MM.1S (cell line): ENCODE results near the gene SLC8A1.

Source experiments
- DNase-seq: peaks from one replicate; pipeline ENCODE4 v3.0.0-alpha.2; 2015
- H2AFZ ChIP-seq: fragments of 300-600 bp; sonication (generic); 2 replicates; pipeline ENCODE4 v1.6.0; 2016; ENCODE audit warnings: antibody characterized with exemption, low read length
- H3F3A ChIP-seq: fragments of 300-600 bp; sonication (generic); 2 replicates; pipeline ENCODE4 v1.6.1; 2016; ENCODE audit warnings: mild to moderate bottlenecking, antibody characterized with exemption, low read length, moderate library complexity, mixed read lengths; ENCODE audit not compliant: insufficient read depth
- H3K27ac ChIP-seq: fragments of 300-600 bp; sonication (generic); 2 replicates; pipeline ENCODE4 v1.5.1; 2016; ENCODE audit warnings: mild to moderate bottlenecking, low read length
- H3K27me3 ChIP-seq: fragments of 300-600 bp; sonication (generic); replicated peaks from 2 replicates; pipeline ENCODE4 v1.6.0; 2016; ENCODE audit warnings: low read length; ENCODE audit not compliant: insufficient read depth
- H3K36me3 ChIP-seq: fragments of 300-600 bp; sonication (generic); replicated peaks from 2 replicates; pipeline ENCODE4 v1.6.1; 2016; ENCODE audit warnings: mild to moderate bottlenecking, low read length, mixed read lengths; ENCODE audit not compliant: insufficient read depth
- H3K4me1 ChIP-seq: fragments of 300-600 bp; sonication (generic); 2 replicates; pipeline ENCODE4 v1.6.1; 2016; ENCODE audit warnings: low read length, mixed read lengths
- H3K4me2 ChIP-seq: fragments of 300-600 bp; sonication (generic); 2 replicates; pipeline ENCODE4 v1.6.0; 2016; ENCODE audit warnings: low read depth, low read length
- H3K4me3 ChIP-seq: fragments of 300-600 bp; sonication (generic); 2 replicates; pipeline ENCODE4 v1.5.1; 2016; ENCODE audit warnings: low read length, mixed read lengths
- H3K79me2 ChIP-seq: fragments of 300-600 bp; sonication (generic); 2 replicates; pipeline ENCODE4 v1.6.1; 2016; ENCODE audit warnings: mixed run types, low read length, mixed read lengths
- H3K9ac ChIP-seq: fragments of 300-600 bp; sonication (generic); 2 replicates; pipeline ENCODE4 v1.6.1; 2016; ENCODE audit warnings: low read length, mixed read lengths
- H3K9me2 ChIP-seq: fragments of 300-600 bp; sonication (generic); replicated peaks from 2 replicates; pipeline ENCODE4 v1.6.1; 2016; ENCODE audit warnings: mild to moderate bottlenecking, low read length, mixed read lengths; ENCODE audit not compliant: insufficient read depth
- H3K9me3 ChIP-seq: fragments of 300-600 bp; sonication (generic); replicated peaks from 2 replicates; pipeline ENCODE4 v1.6.1; 2016; ENCODE audit warnings: mild to moderate bottlenecking, low read length, mixed read lengths; ENCODE audit not compliant: insufficient read depth
- H4K20me1 ChIP-seq: fragments of 300-600 bp; sonication (generic); 2 replicates; pipeline ENCODE4 v1.6.1; 2016; ENCODE audit warnings: mild to moderate bottlenecking, low read length, moderate library complexity, mixed read lengths; ENCODE audit not compliant: insufficient read depth
- CTCF ChIP-seq: fragments of 300-600 bp; sonication (generic); IDR thresholded peaks from 2 replicates; pipeline ENCODE4 v1.5.1; 2016; ENCODE audit warnings: antibody characterized with exemption, low read length, mixed read lengths
- EZH2 ChIP-seq: fragments of 300-600 bp; sonication (generic); optimal IDR thresholded peaks from 2 replicates; pipeline ENCODE3; 2017; ENCODE audit warnings: low read depth, mild to moderate bottlenecking, antibody characterized with exemption, low read length, mixed read lengths
- EZH2phosphoT487 ChIP-seq: fragments of 300-600 bp; sonication (generic); IDR thresholded peaks from 2 replicates; pipeline ENCODE4 v1.6.1; 2018; ENCODE audit warnings: antibody characterized with exemption, low read length

SLC8A1 gene

GRCh38 chr2:40181855-40182254 is 270.0 kb downstream of the SLC8A1 start:
- no peaks in the 10 kb centered on the region for H3K36me3 ChIP-seq
- no peaks in the 10 kb centered on the region for H3K9me3 ChIP-seq
- H3K79me2 ChIP-seq: no peaks in the 10 kb centered on the region
- no peak overlapping the region for H3K4me2 ChIP-seq
- no peaks in the 10 kb centered on the region for H3K9me2 ChIP-seq
- H3K4me1 ChIP-seq: peaks cover 22% of the 10 kb centered on the region
- no peak overlapping the region for H3K4me3 ChIP-seq
- no peak overlapping the region for H3K27ac ChIP-seq
- DNase-seq: no peak
- peaks cover 23% of the 10 kb centered on the region for H3F3A ChIP-seq
- no peak overlapping the region for H2AFZ ChIP-seq
- TF ChIP-seq EZH2 (no peak), CTCF (no peak), EZH2phosphoT487 (no peak)
- H3K27me3 ChIP-seq: peaks cover 11% of the 10 kb centered on the region
- no peak overlapping the region for H3K9ac ChIP-seq
- no peaks in the 10 kb centered on the region for H4K20me1 ChIP-seq

- no peak overlapping the region for H3K27ac ChIP-seq
- no peaks in the 10 kb centered on the region for H3K36me3 ChIP-seq
- H3F3A ChIP-seq: peaks cover 23% of the 10 kb centered on the region
- H3K4me2 ChIP-seq: no peak overlapping the region
- H3K9ac ChIP-seq: no peak overlapping the region
- H3K4me1 ChIP-seq: peaks cover 22% of the 10 kb centered on the region
- no peak for TF ChIP-seq EZH2phosphoT487
- TF ChIP-seq EZH2: no peak
- TF ChIP-seq CTCF: no peak
- no peak overlapping the region for H2AFZ ChIP-seq
- H3K79me2 ChIP-seq: no peaks in the 10 kb centered on the region
- no peaks in the 10 kb centered on the region for H3K9me3 ChIP-seq
- H3K4me3 ChIP-seq: no peak overlapping the region
- H3K9me2 ChIP-seq: no peaks in the 10 kb centered on the region
- peaks cover 11% of the 10 kb centered on the region for H3K27me3 ChIP-seq
- no peak for DNase-seq
- no peaks in the 10 kb centered on the region for H4K20me1 ChIP-seq
Measured at GRCh38 chr2:40179801-40180200, 272.1 kb downstream of the SLC8A1 start.

GRCh38 chr2:40178971-40179370 is 272.9 kb downstream of the SLC8A1 start:
- H3K4me2 ChIP-seq: peak overlapping the region; percentile 71

GRCh38 chr2:40178171-40178778 is 273.6 kb downstream of the SLC8A1 start:
- Histone ChIP-seq H2AFZ (no peak overlapping the region), H3K9me2 (no peaks in the 10 kb centered on the region), H3K27me3 (peaks cover 11% of the 10 kb centered on the region), H3K27ac (peak overlapping the region; percentile 45; the same call in 1 of the 2 replicates), H3F3A (peaks cover 23% of the 10 kb centered on the region), H3K9ac (no peak overlapping the region), H4K20me1 (no peaks in the 10 kb centered on the region), H3K36me3 (no peaks in the 10 kb centered on the region), H3K4me3 (no peak overlapping the region), H3K4me1 (peaks cover 22% of the 10 kb centered on the region), H3K79me2 (no peaks in the 10 kb centered on the region), H3K9me3 (no peaks in the 10 kb centered on the region), H3K4me2 (peak overlapping the region; percentile 58; the same call in 1 of the 2 replicates)
- TF ChIP-seq CTCF (peak; percentile 28), EZH2phosphoT487 (no peak), EZH2 (no peak)
- DNase-seq: peak; percentile 13

More at GRCh38 chr2:40178971-40179370, 272.9 kb downstream of the SLC8A1 start:
- DNase-seq: peak; percentile 86
- Histone ChIP-seq H3K4me3 (peak overlapping the region; percentile 21), H4K20me1 (no peaks in the 10 kb centered on the region), H3F3A (peaks cover 23% of the 10 kb centered on the region), H3K36me3 (no peaks in the 10 kb centered on the region), H3K4me1 (peaks cover 22% of the 10 kb centered on the region), H3K9me2 (no peaks in the 10 kb centered on the region), H3K79me2 (no peaks in the 10 kb centered on the region), H3K9me3 (no peaks in the 10 kb centered on the region), H3K9ac (no peak overlapping the region), H3K27me3 (peaks cover 11% of the 10 kb centered on the region), H2AFZ (no peak overlapping the region), H3K27ac (peak overlapping the region; percentile 52; the same call in 1 of the 2 replicates)
- TF ChIP-seq EZH2: no peak
- no peak for TF ChIP-seq EZH2phosphoT487
